ENCODE results near the gene PAOX.

The PAOX gene

DNA sequence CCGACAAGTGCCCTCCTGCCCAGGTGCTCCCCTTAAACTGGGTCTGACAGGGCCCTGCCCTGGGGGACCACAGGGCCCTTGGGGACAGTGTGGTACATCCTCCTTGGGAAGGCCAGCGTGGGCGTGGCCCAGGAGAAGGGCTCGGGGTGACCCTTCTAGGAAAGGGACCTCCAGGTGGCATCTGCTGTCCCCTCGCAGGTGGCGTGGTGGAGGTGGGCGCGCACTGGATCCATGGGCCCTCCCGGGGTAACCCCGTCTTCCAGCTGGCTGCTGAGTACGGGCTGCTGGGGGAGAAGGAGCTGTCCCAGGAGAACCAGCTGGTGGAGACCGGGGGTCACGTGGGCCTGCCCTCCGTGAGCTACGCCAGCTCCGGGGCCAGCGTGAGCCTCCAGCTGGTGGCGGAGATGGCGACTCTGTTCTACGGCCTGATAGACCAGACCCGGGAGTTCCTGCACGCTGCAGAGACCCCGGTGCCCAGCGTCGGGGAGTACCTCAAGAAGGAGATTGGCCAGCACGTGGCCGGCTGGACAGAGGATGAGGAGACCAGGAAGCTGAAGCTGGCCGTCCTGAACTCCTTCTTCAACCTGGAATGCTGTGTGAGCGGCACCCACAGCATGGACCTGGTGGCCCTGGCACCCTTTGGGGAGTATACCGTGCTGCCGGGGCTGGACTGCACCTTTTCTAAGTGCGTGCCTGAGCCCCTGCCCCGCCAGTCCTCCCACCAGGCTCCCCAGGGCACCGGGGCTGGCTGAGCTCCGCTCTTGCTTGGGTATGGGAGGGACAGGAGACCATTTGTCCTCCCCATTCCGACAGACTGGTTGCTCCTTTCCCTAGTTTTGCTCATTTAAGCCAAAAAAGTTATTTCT lies 972 bp downstream of the PAOX start:
- 0 out of 2 replicates have a peak, but pooled peaks have one; percentile 34 for TF ChIP-seq ZBTB7A (IDR thresholded peaks at IDR 0.05; ENCODE audit: low read depth)
- TF ChIP-seq, protein P1, sequence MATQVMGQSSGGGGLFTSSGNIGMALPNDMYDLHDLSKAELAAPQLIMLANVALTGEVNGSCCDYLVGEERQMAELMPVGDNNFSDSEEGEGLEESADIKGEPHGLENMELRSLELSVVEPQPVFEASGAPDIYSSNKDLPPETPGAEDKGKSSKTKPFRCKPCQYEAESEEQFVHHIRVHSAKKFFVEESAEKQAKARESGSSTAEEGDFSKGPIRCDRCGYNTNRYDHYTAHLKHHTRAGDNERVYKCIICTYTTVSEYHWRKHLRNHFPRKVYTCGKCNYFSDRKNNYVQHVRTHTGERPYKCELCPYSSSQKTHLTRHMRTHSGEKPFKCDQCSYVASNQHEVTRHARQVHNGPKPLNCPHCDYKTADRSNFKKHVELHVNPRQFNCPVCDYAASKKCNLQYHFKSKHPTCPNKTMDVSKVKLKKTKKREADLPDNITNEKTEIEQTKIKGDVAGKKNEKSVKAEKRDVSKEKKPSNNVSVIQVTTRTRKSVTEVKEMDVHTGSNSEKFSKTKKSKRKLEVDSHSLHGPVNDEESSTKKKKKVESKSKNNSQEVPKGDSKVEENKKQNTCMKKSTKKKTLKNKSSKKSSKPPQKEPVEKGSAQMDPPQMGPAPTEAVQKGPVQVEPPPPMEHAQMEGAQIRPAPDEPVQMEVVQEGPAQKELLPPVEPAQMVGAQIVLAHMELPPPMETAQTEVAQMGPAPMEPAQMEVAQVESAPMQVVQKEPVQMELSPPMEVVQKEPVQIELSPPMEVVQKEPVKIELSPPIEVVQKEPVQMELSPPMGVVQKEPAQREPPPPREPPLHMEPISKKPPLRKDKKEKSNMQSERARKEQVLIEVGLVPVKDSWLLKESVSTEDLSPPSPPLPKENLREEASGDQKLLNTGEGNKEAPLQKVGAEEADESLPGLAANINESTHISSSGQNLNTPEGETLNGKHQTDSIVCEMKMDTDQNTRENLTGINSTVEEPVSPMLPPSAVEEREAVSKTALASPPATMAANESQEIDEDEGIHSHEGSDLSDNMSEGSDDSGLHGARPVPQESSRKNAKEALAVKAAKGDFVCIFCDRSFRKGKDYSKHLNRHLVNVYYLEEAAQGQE (IDR thresholded peaks at IDR 0.05; ENCODE audit: low read depth): no peak

GRCh38 chr10:133381036-133381435 lies 2.0 kb downstream of the PAOX start:
- TF ChIP-seq TCF12 (IDR thresholded peaks at IDR 0.05; ENCODE audit: low read depth) (no peak), FOXM1 (IDR thresholded peaks at IDR 0.05; ENCODE audit: borderline replicate concordance, low read depth) (no peak), YY1 (IDR thresholded peaks at IDR 0.05; ENCODE audit: low read depth) (no peak), TAF1 (IDR thresholded peaks at IDR 0.05; ENCODE audit: low read depth) (no peak), TEAD4 (IDR thresholded peaks at IDR 0.05) (no peak), CREB1 (IDR thresholded peaks at IDR 0.05; ENCODE audit: low read depth) (no peak), CEBPB (IDR thresholded peaks at IDR 0.05) (no peak), NFIC (IDR thresholded peaks at IDR 0.05) (no peak), MAX (IDR thresholded peaks at IDR 0.05) (no peak), EP300 (IDR thresholded peaks at IDR 0.05; ENCODE audit: borderline replicate concordance) (no peak)
- TF ChIP-seq, protein P2, sequence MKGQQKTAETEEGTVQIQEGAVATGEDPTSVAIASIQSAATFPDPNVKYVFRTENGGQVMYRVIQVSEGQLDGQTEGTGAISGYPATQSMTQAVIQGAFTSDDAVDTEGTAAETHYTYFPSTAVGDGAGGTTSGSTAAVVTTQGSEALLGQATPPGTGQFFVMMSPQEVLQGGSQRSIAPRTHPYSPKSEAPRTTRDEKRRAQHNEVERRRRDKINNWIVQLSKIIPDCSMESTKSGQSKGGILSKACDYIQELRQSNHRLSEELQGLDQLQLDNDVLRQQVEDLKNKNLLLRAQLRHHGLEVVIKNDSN (IDR thresholded peaks at IDR 0.05): no peak
- TF ChIP-seq, protein P1 (IDR thresholded peaks at IDR 0.05; ENCODE audit: low read depth): no peak

- no peak for TF ChIP-seq TAF1 (IDR thresholded peaks at IDR 0.05; ENCODE audit: low read depth)
- no peak for TF ChIP-seq EGR1 (IDR thresholded peaks at IDR 0.05)
- TF ChIP-seq FOXM1 (IDR thresholded peaks at IDR 0.05; ENCODE audit: borderline replicate concordance, low read depth): no peak
- TF ChIP-seq CREB1 (IDR thresholded peaks at IDR 0.05; ENCODE audit: low read depth): no peak
- TF ChIP-seq, protein P2 (IDR thresholded peaks at IDR 0.05): no peak
- TF ChIP-seq TCF12 (IDR thresholded peaks at IDR 0.05; ENCODE audit: low read depth): no peak
- TF ChIP-seq RAD21 (IDR thresholded peaks at IDR 0.05; ENCODE audit: low read depth): no peak
Observed at GRCh38 chr10:133383551-133383950, 4.5 kb downstream of the PAOX start.

DNA sequence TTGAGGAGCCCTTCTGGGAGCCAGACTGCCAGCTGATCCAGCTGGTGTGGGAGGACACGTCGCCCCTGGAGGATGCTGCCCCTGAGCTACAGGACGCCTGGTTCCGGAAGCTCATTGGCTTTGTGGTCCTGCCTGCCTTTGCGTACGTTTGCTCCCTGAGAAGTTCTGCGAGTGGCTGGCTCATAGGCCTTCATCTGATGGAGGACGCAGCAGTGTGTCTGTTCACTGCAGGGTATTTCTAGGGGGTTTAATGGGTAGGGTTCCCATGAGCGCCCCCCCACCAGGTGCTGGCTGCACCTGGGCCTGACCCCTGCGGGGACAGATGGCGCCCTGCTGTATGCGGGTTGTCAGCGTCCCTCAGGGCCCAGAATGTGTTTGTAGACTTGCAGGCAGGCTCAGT lies 5.0 kb downstream of the PAOX start:
- TF ChIP-seq, protein P1 (IDR thresholded peaks at IDR 0.05; ENCODE audit: low read depth): no peak
- TF ChIP-seq CEBPB (IDR thresholded peaks at IDR 0.05) (no peak), TCF12 (IDR thresholded peaks at IDR 0.05; ENCODE audit: low read depth) (no peak), YY1 (IDR thresholded peaks at IDR 0.05; ENCODE audit: low read depth) (no peak), CREB1 (IDR thresholded peaks at IDR 0.05; ENCODE audit: low read depth) (no peak), TAF1 (IDR thresholded peaks at IDR 0.05; ENCODE audit: low read depth) (no peak), ZBTB7A (IDR thresholded peaks at IDR 0.05; ENCODE audit: low read depth) (no peak), RAD21 (IDR thresholded peaks at IDR 0.05; ENCODE audit: low read depth) (no peak), NFIC (IDR thresholded peaks at IDR 0.05) (no peak)

GRCh38 chr10:133385214-133385613 lies 6.2 kb downstream of the PAOX start:
- TF ChIP-seq RAD21 (IDR thresholded peaks at IDR 0.05; ENCODE audit: low read depth) (no peak), FOXM1 (IDR thresholded peaks at IDR 0.05; ENCODE audit: borderline replicate concordance, low read depth) (no peak), EGR1 (IDR thresholded peaks at IDR 0.05) (no peak), YY1 (IDR thresholded peaks at IDR 0.05; ENCODE audit: low read depth) (no peak), TCF12 (IDR thresholded peaks at IDR 0.05; ENCODE audit: low read depth) (no peak), CEBPB (IDR thresholded peaks at IDR 0.05) (no peak), TEAD4 (IDR thresholded peaks at IDR 0.05) (no peak), CREB1 (IDR thresholded peaks at IDR 0.05; ENCODE audit: low read depth) (no peak), EP300 (IDR thresholded peaks at IDR 0.05; ENCODE audit: borderline replicate concordance) (no peak), MAX (IDR thresholded peaks at IDR 0.05) (no peak), NFIC (IDR thresholded peaks at IDR 0.05) (no peak), ZBTB7A (IDR thresholded peaks at IDR 0.05; ENCODE audit: low read depth) (no peak), TAF1 (IDR thresholded peaks at IDR 0.05; ENCODE audit: low read depth) (no peak)
- TF ChIP-seq, protein P2 (IDR thresholded peaks at IDR 0.05): no peak
- TF ChIP-seq, protein P1 (IDR thresholded peaks at IDR 0.05; ENCODE audit: low read depth): no peak

Measured in Ishikawa (cell line).